GM18519 (cell line): ENCODE measurements around the gene GPR176.
"Not testable (repeated sequence)": the region's sequence is repeated elsewhere in the genome, so short reads cannot be mapped to it uniquely, and the experiment has no call there.

Experiments used
- ATAC-seq: cut with Tn5 transposase; IDR thresholded peaks from one replicate; pipeline ENCODE4 v1.9.1; 2021; ENCODE audit warnings: mild to moderate bottlenecking, moderate library complexity; ENCODE audit not compliant: unreplicated experiment, low FRiP score

GPR176 gene

DNA sequence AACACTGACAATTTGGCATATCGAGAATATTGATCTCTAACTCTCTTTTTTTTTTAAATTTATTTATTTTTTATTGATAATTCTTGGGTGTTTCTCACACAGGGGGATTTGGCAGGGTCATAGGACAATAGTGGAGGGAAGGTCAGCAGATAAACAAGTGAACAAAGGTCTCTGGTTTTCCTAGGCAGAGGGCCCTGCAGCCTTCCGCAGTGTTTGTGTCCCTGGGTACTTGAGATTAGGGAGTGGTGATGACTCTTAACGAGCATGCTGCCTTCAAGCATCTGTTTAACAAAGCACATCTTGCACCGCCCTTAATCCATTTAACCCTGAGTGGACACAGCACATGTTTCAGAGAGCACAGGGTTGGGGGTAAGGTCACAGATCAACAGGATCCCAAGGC lies 27.0 kb downstream of the GPR176 start:
- ATAC-seq: not testable (repeated sequence)

DNA sequence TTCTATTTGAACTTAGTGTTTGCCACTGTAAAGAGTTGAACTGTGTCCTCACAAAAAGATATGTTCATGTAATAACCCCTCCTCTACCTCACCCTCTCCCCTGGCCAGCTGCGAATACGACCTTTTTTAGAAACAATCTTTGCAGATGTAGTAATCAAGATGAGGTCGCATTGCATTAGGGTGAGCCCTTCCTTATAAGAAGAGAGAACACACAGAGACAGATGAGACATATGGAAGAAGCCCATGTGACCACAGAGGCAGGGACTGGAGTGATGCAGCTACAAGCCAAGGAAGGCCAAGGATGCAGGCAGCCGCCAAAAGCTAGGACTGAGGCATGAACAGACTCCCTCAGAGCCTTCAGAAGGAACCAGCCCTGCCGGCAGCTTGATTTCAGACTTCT lies 27.6 kb downstream of the GPR176 start:
- ATAC-seq: no peak

DNA sequence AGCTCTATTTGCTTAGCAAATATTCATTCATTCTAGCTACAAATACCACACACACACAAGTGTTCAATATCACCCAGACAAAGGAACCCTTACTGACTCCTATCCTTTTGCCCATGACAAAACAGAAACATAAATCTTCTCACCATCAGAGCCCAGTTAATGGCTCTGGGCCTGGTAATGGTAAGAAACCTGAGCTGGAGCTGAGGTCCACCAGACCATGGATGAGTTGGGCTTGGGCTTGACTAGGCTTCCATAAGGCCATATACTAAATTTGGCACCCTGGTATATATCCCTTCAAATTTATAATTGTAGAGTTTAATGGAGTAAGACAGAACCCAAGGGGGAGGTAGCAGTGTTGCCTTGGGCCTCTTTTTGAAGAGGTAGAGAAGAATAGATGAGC lies 29.4 kb downstream of the GPR176 start:
- ATAC-seq: no peak

DNA sequence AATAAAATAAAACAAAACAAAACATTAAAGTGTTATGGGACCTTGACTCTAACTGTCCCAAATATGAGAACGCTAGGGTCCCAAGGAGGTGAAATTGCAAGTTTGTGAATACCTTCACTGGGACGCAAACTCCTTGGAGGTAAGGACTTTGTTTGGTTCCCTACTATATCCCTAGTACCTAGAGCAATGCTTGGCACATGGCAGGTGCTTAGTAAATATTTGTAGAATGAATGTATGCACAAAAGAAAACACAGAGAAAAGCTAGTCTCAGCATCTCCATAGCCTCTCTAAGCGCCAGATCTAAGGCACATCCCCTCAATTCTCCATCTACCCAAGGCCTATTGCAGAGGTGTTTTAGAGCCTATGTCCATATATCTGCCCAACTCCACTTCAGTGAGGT lies 30.5 kb downstream of the GPR176 start:
- ATAC-seq: no peak

DNA sequence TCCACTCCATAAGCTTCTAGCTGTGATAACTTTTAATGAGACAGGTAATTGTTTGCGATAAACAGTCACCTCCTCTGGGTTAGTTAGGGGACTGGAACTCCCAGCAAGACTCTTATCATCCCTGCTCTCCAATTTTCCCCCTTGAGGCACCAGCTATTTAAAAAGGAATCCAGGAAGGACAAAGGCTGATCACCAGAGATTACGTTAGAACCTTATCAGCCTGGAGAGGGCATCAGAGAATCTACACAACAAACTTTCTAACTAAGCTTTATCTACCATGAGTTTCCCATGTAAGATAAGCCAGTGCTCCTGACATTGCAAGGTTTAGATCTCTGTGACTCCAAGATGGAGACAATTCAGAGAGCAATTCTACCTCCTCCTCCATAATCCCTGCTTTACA lies 31.3 kb downstream of the GPR176 start:
- ATAC-seq: no peak

DNA sequence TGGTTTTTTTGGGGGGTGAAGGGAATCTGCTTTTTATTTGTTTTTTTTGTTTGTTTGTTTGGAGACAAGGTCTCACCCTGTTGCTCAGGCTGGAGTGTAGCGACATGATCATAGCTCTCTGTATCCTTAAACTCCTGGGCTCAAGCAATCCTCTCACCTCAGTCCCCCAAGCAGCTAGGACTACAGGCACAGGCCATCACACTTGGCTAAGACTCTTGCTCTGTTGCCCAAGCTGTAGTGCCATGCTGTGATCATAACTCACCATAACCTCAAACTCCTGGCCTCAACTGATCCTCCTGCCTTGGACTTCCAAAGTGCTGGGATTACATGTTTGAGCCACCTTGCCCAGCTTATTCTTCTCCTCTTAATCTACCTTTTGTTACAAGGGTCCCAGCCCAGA lies 31.8 kb downstream of the GPR176 start:
- no peak for ATAC-seq

DNA sequence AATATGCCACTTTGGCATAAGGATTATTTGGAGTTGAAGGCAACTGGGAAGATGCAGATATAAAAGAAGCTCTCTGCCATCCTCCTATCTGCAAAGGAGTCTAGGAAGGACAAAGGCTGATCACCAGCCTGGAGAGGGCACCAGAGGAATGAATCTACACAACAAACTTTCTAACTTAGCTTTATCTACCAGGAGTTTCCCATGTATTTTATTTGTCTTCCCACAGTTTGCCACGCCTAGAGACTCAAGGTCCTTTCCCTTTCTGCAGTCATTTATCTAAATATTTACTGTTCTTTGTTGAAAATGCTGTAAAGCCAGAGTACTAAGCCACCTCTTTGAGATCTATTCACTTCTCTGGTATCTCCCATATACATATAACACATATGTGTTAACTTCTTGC lies 32.2 kb downstream of the GPR176 start:
- no peak for ATAC-seq

DNA sequence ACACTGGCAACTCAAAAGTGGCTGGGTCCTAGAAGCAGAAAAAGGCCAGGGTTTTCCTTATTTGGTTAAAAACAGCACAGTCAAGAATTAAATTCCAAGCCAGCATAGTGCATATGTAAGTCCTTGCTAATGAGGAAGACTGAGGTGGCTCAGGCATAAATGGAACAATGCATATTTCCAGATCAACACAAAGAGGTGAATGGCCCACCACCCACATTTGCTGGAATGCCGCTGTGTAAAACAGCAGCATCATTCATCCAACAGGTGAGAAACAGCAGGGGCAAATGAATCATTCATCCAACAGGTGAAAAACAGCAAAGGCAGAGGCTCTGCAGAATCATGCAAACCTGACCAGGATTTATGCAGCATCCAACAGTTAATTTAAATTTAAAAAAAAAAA lies 32.9 kb downstream of the GPR176 start:
- no peak for ATAC-seq

DNA sequence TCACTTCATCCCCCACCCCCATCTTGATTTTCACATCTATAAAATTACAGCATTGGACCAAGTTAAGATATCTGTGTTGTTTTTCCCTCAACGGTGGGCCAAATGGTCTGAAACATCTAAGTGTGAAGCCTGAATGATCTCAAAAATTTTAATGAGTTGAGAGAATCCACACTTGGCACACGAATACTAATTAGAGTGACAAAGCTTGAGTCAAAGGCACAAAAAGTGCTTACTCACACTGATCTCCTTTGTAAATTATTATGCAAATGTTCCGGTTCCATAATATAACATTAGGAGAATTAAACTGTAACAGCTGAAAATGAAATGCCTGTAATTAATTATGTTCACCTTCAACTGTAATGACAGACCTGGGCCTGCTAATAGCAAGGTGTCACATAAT lies 33.6 kb downstream of the GPR176 start:
- ATAC-seq: no peak

DNA sequence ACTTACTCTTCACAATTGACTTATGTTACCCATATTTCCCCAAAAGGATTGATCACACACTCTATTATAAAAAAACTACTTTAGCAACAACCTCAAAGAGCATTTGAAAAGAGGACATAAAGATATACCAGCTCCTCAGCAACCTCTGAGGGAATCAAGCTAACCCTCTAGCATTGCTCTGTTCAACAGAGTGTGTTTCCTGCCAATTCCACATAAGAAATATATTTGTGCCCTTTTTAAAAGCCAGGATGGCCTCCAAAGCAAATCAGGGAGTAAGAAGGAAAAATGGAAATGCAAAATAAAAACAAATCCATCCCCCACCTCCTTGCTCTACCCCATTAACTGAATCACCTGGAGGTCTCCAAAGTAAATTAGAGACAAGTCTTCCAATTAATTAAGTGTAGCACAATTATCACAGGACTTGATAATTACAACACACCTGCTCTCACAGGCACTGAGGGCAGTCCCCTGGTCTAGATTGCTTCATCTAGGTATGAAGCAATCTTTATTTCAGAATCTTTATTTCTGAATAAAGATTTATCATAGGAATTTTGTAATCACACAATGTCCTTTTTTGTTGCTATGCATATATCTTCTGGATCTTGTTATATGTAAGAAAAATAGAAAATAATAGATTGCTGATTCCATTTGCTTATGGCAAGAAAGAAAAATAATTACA lies 34.8 kb downstream of the GPR176 start:
- ATAC-seq: no peak

DNA sequence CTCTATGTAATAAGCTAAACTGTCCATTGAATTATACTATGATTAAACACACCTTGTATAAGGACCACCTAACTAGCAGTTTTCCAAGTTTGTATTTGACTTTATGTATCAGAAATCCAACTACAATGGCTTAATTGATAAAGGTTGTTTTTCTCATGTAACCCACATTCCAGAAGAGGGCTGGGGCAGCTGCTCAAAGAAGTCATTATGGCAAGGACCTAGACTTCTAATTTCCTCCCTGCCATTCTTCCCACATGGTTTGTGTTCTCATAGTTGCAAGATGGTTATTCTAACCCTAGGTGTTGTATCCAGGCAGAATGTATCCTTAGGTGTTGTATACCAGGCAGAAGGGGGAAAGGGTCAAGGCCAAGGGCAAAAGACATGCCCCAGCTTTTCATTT lies 35.7 kb downstream of the GPR176 start:
- ATAC-seq: no peak

DNA sequence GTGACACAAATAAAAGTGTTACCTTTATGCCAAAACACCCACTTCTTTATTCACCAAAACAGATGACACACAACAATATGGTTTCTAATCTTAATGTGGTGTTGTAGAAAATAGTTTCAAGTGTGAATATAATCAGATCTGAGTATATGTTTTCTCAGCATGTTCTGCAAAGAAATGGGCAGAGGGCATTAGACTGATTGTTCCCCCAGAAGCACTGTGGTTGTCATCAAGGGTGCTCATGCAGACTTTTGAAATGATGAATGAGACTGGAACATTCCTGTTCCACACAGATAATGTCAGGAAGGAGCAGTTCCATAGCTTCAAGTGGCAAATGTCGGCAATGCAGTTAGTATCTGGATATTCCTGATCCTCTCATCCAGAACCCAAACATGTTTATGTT lies 37.5 kb downstream of the GPR176 start:
- ATAC-seq: no peak

DNA sequence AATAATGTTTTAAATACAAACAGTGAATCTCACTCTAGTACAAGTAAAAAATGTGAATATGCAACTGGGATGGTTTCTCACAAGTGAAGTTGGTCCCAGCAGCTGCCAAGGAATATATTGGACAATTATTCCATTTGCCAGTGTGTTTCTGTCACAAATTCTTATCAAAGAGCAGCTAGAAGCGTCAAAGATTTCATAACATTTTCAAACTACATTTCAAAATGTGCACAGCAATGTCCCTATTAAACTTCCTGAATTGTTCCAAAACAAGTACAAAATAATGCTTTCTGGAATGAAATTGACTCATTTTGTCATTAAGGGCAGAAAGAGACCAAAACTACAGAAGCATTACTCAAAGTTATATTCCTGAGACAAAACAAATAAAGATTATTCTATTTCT lies 38.3 kb downstream of the GPR176 start:
- ATAC-seq: no peak

DNA sequence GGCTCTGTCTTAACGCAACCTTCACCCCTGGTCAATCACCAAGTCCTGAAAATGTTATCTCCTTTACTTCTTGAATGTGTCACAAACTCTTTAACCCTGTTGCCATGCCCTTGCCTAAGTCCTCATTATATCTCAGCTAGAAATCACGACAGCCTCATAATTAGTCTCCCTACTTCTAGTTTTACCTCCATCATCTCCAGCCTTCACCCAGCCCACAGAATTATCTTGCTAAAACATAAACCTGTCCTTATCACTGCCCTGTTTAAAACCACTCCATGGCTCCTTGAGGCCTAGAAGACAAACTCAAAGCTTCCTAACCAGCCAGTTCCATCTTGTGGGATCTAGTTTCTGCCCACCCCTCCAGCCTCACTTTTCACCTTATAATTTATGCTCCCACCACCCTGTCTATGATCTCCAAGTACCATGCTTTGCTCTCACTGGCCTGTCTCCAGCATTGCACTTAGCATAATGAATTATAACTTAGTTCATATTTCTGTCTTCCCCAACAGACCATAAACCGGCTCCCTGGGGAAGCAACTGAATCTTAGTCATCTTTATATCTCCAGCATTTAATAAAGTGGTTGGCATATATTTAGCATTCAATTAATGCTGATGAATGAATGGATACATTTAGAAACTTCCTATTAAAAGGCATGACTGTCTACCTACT lies 39.2 kb downstream of the GPR176 start:
- ATAC-seq: no peak

DNA sequence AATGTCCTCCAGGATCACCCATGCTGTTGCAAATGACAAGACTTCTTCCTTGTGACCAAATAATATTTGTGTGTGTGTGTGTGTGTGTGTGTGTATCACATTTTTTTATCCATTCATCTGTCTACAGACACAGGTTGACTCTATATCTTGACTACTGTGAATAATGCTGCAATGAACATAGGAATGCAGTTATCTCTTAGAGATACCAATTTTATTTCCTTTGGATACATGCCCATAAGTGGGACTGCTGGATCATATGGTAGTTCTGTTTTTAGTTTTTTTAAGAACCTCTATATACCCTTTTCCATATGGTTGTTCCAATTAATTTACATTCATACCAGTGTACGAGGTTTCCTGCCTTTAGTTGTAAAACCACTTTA lies 41.7 kb downstream of the GPR176 start:
- no peak for ATAC-seq

DNA sequence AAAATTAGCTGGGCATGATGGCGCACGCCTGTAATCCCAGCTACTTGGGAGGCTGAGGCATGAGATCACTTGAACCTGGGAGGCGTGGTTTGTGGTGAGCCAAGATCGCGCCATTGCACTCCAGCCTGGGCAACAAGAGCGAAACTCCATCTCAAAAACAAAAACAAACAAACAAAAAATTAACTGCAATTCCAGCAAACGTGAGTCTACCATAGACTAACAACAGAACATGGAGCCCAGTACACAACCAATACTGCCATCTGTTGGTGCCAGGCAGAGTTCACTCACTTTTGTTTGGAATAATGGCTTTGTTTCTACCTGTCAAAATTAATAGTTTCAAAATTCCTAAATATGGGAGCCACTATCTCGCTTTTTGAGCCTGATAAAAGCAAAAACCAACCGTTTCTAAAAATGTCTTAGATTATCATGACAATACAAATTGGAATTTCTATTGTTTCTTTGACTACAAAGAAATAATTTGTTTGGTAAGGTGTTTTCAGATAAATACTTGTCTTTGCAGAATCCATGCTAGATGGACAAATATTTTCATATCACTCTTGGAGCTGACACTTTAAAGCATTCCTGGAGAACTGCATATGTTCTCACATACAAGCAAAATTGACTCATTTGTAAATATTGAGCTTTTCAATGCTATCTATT lies 45.0 kb downstream of the GPR176 start:
- ATAC-seq: no peak

DNA sequence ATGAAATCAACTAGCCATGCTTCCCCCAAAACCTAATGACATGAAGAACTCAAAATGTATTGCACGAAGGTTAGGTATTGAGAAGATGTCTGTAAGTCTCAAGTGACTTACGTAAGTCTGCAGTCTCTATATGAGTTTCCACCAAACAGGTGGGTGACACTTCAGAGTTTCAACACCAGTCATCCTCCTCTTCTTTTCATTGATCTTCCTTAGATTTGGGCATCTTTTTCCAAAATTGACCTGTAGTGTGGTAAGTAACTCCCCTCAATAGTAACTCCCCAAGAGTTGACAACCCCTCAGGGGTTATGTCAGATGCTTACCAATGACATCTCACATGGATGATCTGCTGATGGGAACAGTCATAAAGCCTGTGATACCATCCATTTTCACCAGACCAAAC lies 46.1 kb downstream of the GPR176 start:
- no peak for ATAC-seq

DNA sequence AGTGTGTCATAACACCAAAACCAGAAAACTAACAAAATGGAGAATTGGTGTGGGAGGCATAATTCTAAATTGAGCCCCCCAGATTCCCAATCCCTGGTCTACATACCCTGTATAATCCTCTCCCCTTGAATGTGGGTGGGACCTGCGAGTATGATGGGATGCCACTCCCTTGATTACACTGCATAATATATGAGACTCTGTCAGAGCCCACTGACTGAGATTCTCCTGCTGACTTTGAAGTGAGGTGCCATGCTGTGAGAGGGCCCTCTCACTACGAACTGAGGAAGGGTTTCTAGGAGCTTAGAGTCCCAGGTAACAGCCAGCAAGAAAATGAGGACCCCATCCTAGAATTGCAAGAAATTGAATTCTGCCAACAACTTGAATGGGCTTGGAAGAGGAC lies 49.5 kb downstream of the GPR176 start:
- ATAC-seq: no peak

DNA sequence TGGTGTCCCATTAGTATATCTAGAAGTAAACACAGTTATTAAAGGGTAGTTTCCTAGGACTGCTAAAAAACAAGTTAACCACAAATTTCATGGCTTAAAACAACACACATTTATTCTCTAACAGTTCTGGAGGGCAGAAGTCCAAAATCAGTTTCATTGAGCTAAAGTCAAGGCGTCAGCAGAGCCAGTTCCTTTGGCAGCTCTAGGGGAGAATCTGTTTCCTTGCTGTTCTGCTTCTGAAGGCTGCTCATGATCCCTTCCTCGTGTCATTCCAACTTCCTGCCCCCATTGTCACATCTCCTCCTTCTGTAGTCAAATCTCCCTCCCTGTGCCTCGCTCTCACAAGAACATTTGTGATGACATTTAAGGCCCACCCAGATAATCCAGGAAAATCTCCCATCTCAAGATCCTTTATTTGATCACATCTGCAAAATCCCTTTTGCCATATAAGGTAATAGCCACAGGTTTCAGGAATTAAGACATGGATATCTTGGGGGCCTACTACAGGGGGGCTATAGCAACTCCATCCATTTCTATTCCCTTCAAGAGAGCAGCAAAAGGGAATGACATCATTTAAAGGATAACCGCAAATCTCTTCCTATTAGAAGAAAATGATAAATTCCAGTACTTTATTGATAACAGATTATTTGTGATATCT lies 50.1 kb downstream of the GPR176 start:
- no peak for ATAC-seq

DNA sequence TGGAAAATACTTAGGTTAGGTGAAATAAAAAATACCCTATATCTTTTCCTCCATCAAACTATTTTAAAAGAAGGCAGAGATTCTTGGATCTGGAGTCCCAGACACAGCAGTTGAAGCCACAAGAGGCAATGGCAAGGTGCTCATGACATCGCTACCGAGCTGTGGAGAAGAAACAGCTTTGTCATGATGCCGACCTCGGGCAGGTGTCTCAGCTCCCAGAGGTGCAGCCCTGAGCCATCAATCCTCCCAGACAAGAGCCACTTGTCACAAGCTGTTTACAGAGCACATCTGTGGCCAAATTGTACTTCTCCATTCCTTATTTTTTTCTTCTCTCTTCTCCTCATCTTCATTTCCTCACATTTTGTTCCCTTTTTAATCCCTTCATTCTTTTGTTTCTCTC lies 50.8 kb downstream of the GPR176 start:
- ATAC-seq: no peak

DNA sequence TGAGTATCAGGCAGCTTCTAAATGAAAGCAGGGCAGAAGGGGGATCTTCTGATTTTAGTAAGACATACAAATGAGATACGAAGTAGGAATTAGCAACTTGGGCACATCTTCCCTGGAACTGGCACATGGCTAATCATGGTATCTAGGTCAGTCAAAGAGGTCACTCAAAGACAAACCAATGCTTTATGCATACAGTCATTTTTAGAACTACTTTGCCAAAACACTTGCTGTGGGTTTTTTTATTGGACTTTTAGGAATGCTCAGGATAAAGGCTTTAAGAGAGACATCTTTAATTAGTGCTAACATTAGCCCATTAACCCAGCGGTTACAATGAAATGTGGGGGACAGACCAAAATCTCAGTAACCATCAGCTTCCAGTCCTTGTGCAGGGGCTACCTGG lies 51.7 kb downstream of the GPR176 start:
- ATAC-seq: no peak

DNA sequence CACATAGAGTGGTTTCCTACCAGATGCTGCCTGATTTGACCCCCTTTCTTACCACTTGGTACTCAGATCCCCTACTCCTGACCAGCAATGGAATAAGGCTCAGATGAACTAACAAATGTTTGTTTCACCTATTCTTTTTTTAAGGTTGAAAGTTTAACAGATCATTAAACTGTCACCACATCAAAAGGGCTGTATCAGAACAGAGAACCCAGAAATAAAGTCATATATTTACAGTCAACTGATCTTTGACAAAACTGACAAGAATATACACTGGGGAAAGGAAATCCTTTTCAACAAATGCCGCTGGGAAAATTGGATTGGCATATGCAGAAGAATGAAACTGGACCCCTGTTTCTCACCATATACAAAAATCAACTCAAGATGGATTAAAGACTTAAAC lies 56.0 kb downstream of the GPR176 start:
- no peak for ATAC-seq
